HepG2 (cell line): ENCODE data around the gene RNF222. TPM values are rescaled to one million over a fixed set of nuclear protein-coding genes. Genes with fewer than 3 reads are reported as not detected.

Source experiments
- AKNA ChIP-seq: sonication (generic); formaldehyde crosslinking; IDR thresholded peaks from 2 replicates; pipeline ENCODE4 v1.4.0; 2020; ENCODE audit warnings: missing genetic modification reagents, borderline replicate concordance
- ATF3 ChIP-seq: sonication (generic); formaldehyde crosslinking; IDR thresholded peaks from 2 replicates; pipeline ENCODE4 v1.4.0; 2020; ENCODE audit warnings: missing genetic modification reagents
- CAMTA2 ChIP-seq: sonication (generic); formaldehyde crosslinking; IDR thresholded peaks from 2 replicates; pipeline ENCODE4 v1.4.0; 2020; ENCODE audit warnings: mild to moderate bottlenecking, missing genetic modification reagents, borderline replicate concordance
- EHMT2 ChIP-seq: fragments of 200-600 bp; sonication (generic); IDR thresholded peaks from 2 replicates; pipeline ENCODE4 v1.7.0; 2017; ENCODE audit warnings: antibody characterized with exemption, low read depth, low read length, borderline replicate concordance
- FLYWCH1 ChIP-seq: sonication (generic); formaldehyde crosslinking; IDR thresholded peaks from 2 replicates; pipeline ENCODE4 v1.8.1; 2023; ENCODE audit warnings: mild to moderate bottlenecking, missing genetic modification reagents
- GATA4 ChIP-seq: sonication (generic); IDR thresholded peaks from 2 replicates; pipeline ENCODE4 v1.6.1; 2016; ENCODE audit warnings: antibody characterized with exemption, low read depth, borderline replicate concordance
- HES4 ChIP-seq: sonication (generic); formaldehyde crosslinking; IDR thresholded peaks from 2 replicates; pipeline ENCODE4 v1.9.0; 2021; ENCODE audit warnings: mild to moderate bottlenecking, missing genetic modification reagents, borderline replicate concordance
- MXD1 ChIP-seq: sonication (generic); formaldehyde crosslinking; IDR thresholded peaks from 2 replicates; pipeline ENCODE4 v1.4.0; 2020; ENCODE audit warnings: mild to moderate bottlenecking, missing genetic modification reagents
- POGK ChIP-seq: sonication (generic); formaldehyde crosslinking; conservative IDR thresholded peaks from 2 replicates; pipeline ENCODE4 v1.8.0; 2022; ENCODE audit warnings: mild to moderate bottlenecking, moderate library complexity, missing genetic modification reagents
- ZC3H4 ChIP-seq: sonication (generic); formaldehyde crosslinking; IDR thresholded peaks from 2 replicates; pipeline ENCODE4 v1.4.0; 2020; ENCODE audit warnings: missing genetic modification reagents, borderline replicate concordance
- ZNF224 ChIP-seq: sonication (generic); formaldehyde crosslinking; IDR thresholded peaks from 2 replicates; pipeline ENCODE4 v1.5.0; 2020; ENCODE audit warnings: mild to moderate bottlenecking, missing genetic modification reagents
- ZNF501 ChIP-seq: sonication (generic); formaldehyde crosslinking; IDR thresholded peaks from 2 replicates; pipeline ENCODE4 v1.5.1; 2020; ENCODE audit warnings: mild to moderate bottlenecking, moderate library complexity, missing genetic modification reagents
- ZNF513 ChIP-seq: sonication (generic); formaldehyde crosslinking; conservative IDR thresholded peaks from 2 replicates; pipeline ENCODE4 v1.5.0; 2020; ENCODE audit warnings: missing genetic modification reagents
- ZNF546 ChIP-seq: sonication (generic); formaldehyde crosslinking; conservative IDR thresholded peaks from 2 replicates; pipeline ENCODE4 v1.8.1; 2023; ENCODE audit warnings: mild to moderate bottlenecking, missing genetic modification reagents
- ZNF614 ChIP-seq: IDR thresholded peaks from 2 replicates; pipeline ENCODE4 v1.6.1; 2018; ENCODE audit warnings: missing biosample characterization, missing genetic modification reagents, inconsistent platforms, borderline replicate concordance
- ZNF790 ChIP-seq: sonication (generic); formaldehyde crosslinking; IDR thresholded peaks from 2 replicates; pipeline ENCODE4 v1.8.0; 2022; ENCODE audit warnings: missing genetic modification reagents, mild to moderate bottlenecking, borderline replicate concordance
- ZSCAN12 ChIP-seq: sonication (generic); formaldehyde crosslinking; IDR thresholded peaks from 2 replicates; pipeline ENCODE4 v1.9.0; 2021; ENCODE audit warnings: mild to moderate bottlenecking, missing genetic modification reagents
- ZZZ3 ChIP-seq: sonication (generic); formaldehyde crosslinking; IDR thresholded peaks from 2 replicates; pipeline ENCODE4 v1.4.0; 2020; ENCODE audit warnings: missing genetic modification reagents, mild to moderate bottlenecking, borderline replicate concordance
- polyA plus RNA-seq, 8 experiments: library from polyadenylated mRNA; depleted of rRNA in 3 of 8; stranded (reverse) in 7 of 8; unstranded in 1 of 8; fragments of >200 nt; fragmentation: Illumina TruSeq in 4 of 8; extraction: Trizol in 4 of 8; gene quantifications; 2 replicates each; pipeline versions ENCODE4 v1.2.1 to v1.2.3, GENCODE V29; 2011 to 2016; ENCODE audit warnings: low read depth in 4 of 8, missing spikeins in 1 of 8, mixed read lengths in 1 of 8; ENCODE audit not compliant: insufficient read depth in 1 of 8
- total RNA-seq, 5 experiments: library from RNA; depleted of rRNA; stranded (reverse); fragments of >200 nt; fragmentation: Illumina TruSeq; extraction: Trizol; gene quantifications; 2 replicates each; pipeline ENCODE4 v1.2.3, GENCODE V29; 2016; ENCODE audit warnings: low read depth in 1 of 5

RNF222 gene
- total and polyA plus RNA-seq, 2 of the 13 experiments (the other 11 are each of a cell fraction or from before 2014, with no cell fraction given): not detected

GRCh38 chr17:8417806-8418205 is 20.2 kb upstream of the RNF222 start (continued):
- TF ChIP-seq HES4 (CRISPR knock-in tag) (no peak), MXD1 (CRISPR knock-in tag) (no peak), POGK (no peak), FLYWCH1 (CRISPR knock-in tag) (no peak), ZC3H4 (no peak), ZNF546 (CRISPR knock-in tag) (no peak), ZNF513 (CRISPR knock-in tag) (no peak), ZNF614 (no peak), ZNF501 (CRISPR knock-in tag) (no peak), CAMTA2 (CRISPR knock-in tag) (no peak), ATF3 (CRISPR knock-in tag) (no peak), EHMT2 (no peak), GATA4 (no peak), ZSCAN12 (CRISPR knock-in tag) (no peak), AKNA (CRISPR knock-in tag) (no peak), ZNF224 (CRISPR knock-in tag) (no peak), ZNF790 (no peak), ZZZ3 (CRISPR knock-in tag) (no peak)
